HEK293T (cell line): Measurements from ENCODE around the gene SLC10A1.

Source experiments
- ARNT ChIP-seq: fragments of 450-650 bp; IDR thresholded peaks from 2 replicates; pipeline ENCODE4 v1.6.1; 2017; ENCODE audit warnings: mild to moderate bottlenecking
- ELF4 ChIP-seq: fragments of 450-650 bp; IDR thresholded peaks from 2 replicates; pipeline ENCODE4 v1.6.1; 2017; ENCODE audit warnings: antibody characterized with exemption
- L3MBTL2 ChIP-seq: fragments of 450-650 bp; conservative IDR thresholded peaks from 2 replicates; pipeline ENCODE4 v1.6.1; 2016; ENCODE audit warnings: mild to moderate bottlenecking

DNA sequence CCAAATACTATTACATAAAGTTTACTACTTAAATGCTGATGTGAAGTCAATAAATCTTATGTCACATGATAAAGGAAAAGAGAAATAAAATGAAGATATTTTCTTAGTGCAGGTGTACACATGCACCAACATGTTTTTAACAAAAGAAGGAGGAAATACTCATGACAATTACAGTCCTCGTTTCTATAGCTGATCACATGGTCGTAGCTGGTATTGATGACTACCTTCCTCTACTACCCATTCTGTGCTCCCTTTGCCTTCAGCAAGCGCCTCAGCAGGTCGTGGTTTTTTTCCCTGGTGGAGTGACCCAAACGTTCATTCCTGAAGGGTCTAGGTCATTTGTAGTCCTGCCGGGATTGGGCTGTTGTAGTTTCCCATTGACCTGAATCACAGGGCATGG, 25.4 kb upstream of the SLC10A1 start:
- no peak for TF ChIP-seq ARNT
- TF ChIP-seq L3MBTL2, result no peak
- no peak for TF ChIP-seq ELF4
